ENCODE data around the gene VILL.

VILL gene

GRCh38 chr3:38002291-38002876 is 11.8 kb downstream of the VILL start:
- no peak for DNase-seq

- no peak for DNase-seq
Observed at GRCh38 chr3:38002940-38003339, 12.4 kb downstream of the VILL start.

DNA sequence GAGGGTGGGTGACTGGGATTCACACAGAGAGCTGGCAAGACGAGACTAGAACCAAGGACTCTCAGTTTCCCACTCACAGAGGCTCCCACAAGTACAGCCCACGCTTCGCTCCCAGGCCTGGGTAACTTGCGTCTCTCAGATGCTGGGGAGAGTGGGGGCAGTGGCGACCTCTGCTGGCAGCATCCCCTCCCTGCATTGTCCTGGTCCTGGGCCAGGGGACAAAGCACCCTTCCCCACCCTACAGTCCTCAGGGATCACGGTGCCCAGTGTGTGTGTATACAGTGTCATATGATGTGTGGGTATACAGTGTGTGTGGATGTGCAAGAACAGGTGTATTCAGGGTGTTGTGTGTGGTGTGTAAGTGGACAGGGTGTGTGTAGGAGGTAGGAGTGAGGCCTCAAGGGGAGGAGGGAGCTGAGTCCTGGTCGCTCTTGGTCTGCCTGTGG is 12.8 kb downstream of the VILL start:
- no peak for DNase-seq

GRCh38 chr3:38003817-38004414 is 13.3 kb downstream of the VILL start:
- DNase-seq: no peak

GRCh38 chr3:38004415-38005075 is 14.0 kb downstream of the VILL start:
- DNase-seq: peak; percentile 16

GRCh38 chr3:38005076-38006020 is 14.8 kb downstream of the VILL start:
- no peak for DNase-seq

GRCh38 chr3:38006031-38006430 is 15.4 kb downstream of the VILL start:
- no peak for DNase-seq

GRCh38 chr3:38006445-38006995 is 15.9 kb downstream of the VILL start:
- no peak for DNase-seq

GRCh38 chr3:38007754-38008090 is 17.1 kb downstream of the VILL start:
- no peak for DNase-seq

DNA sequence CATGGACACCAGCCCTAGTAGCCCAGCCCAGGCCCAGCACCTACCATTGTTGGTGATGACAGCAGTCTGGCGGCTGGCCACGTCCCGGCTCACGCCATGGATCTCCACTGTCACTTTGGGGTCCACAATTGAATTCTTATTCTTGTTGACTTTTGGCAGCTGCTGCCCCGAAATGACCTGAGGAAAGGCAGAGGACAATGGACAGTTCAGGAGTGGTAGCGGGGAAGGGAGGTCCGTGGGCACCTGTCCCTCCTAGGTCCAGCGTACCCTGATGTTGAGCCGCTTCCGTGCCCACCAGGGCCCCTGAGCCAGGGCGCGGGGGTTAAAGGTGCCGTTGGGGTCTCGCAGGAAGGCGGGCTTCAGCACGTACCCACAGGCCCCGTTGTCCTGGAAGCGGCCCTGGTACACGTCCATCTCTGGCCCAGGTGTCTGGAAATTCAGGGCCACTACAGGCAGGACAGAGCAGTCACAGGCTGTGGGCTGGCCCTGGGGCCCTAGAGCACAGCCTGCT is 17.7 kb downstream of the VILL start:
- no peak for DNase-seq

- DNase-seq: no peak
Observed at GRCh38 chr3:38008971-38009580, 18.5 kb downstream of the VILL start.

DNA sequence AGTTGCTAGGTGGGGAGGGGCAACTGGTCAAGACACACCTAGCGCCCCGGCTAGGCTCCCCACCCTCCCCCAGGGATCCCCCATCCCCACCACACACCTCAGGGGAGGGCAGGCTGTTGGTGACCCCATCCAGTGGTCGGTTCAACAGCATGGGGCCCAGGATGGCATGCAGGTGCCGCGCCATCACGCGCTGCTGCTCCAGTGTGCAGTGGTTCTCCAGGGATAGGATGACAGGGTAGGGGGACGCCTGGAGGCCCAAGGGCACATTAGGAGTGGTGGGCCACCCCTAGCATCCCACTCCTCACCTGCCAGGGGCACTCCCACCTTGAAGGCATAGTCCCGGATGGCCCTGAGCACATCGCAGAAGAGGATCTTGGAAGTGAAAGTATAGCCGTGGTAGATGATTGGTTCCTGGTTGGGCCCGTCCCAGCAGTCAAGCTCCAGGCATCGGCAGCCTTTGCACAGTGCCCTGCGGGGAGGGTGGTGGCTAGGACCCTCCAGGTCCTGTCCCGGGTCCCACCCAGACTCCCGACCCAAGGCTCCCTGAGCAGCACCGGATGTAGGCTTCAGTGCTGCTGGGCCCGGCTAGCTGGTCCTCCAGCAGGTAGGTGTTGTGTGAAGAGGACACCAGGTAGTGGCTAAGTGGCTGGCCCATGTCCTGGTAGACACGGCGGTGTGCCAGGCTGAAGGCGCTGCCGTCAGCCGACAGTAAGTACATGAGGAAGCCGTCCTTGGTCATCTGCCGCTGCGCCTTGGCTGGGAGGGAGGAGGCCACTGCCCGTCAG is 19.4 kb downstream of the VILL start:
- DNase-seq: no peak

- DNase-seq: no peak
Observed at GRCh38 chr3:38011111-38011510, 20.5 kb downstream of the VILL start.

DNA sequence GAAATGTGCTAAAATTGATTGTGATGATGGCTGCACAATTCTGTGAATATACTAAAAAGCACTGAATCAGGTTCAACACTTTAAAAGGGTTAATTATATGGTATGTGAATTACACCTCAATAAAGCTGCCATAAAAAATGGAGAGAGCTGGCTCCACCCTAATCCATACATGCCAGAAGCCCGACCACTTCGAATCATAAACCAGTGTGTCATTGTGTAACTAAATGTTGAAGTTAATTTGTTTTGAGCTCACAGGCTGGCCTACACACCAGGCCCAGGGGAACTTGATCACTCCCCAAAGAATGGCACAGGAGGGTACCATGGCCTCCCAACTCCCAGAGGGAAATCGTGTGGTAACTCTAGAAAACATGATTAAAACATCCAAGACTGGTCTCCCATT is 24.9 kb downstream of the VILL start:
- DNase-seq: no peak

- no peak for DNase-seq
Observed at GRCh38 chr3:38015984-38016383, 25.4 kb downstream of the VILL start.

DNA sequence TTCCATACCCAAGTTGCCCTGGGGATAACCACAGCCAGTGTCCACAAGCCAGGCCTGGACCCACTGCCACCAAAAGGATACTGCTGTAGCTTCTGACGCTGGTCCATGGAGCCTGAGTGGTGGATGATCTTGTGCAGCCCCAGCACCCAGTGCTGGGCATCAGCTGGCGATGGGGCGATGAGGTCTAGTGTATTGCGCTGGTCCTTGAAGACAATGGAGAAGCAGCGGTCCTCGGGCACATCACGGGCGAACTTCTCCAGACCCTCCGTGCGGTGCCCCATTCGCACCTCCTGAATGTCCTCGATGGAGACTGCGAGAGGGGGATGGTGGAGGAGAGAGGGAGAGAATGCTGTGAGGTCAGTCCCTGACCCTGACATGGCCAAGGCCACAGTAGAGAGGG is 25.8 kb downstream of the VILL start:
- DNase-seq: no peak

GRCh38 chr3:38016847-38017444 is 26.4 kb downstream of the VILL start:
- DNase-seq: no peak

GRCh38 chr3:38017445-38018295 is 27.1 kb downstream of the VILL start:
- DNase-seq: no peak

DNA sequence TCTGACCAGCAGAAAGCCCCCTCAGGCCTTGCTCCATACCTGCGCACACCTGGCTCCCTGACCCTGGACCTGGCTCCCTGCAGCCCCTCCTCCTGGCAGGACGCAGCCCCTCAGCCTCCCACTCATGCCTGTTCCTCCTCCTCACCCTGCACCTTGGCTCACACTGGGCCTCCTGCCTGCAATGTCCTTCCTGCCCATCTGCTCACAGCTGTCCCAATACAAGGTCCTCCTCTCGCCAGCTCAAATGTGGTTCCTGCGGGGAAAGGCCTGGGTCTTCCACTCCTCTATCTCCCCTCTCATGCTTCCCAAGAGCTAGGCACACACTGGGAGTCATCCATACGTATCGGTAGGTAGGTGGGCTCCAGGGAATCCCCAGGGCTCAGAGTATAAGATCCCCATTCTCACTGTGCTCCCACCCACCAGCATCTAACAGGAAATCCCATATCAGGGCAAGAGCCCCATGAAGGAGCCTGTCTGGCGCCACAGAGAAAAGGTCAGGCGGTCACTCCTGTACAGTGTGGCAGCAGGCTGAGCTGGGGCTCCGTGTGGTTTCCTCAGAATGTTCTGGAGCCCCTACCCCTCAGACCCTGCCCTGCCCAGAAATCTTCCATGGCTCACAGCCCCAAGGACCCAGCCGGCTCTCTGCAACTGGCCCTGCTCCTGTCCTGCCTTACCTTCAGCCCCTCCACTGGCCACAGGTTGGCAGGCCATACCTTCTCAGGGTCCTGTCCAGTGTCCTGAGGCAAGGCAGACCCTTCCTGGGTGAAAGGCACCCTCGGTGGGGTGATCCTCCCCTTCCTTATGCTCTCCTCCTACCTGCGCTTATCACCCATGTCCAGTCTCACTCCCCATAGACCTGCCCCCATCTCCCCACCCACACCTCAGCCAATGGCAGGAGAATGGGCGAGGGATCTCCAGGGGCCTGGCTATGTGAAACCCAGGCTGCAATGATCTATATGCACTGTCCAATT is 28.0 kb downstream of the VILL start:
- no peak for DNase-seq
